Stimulated activated CD8-positive, alpha-beta memory T cell treated with anti-CD3 and anti-CD28 coated beads, Interleukin-4, amount 100 ng/mL, for 4 hours (primary cell): Measurements from ENCODE around the gene EPOP.

Source experiments
- DNase-seq, 2 donors: peaks; one replicate each; pipeline ENCODE4 v3.0.0-alpha.2; 2020; ENCODE audit warnings: low read depth in 2 of 2, low spot score in 1 of 2

EPOP gene

DNA sequence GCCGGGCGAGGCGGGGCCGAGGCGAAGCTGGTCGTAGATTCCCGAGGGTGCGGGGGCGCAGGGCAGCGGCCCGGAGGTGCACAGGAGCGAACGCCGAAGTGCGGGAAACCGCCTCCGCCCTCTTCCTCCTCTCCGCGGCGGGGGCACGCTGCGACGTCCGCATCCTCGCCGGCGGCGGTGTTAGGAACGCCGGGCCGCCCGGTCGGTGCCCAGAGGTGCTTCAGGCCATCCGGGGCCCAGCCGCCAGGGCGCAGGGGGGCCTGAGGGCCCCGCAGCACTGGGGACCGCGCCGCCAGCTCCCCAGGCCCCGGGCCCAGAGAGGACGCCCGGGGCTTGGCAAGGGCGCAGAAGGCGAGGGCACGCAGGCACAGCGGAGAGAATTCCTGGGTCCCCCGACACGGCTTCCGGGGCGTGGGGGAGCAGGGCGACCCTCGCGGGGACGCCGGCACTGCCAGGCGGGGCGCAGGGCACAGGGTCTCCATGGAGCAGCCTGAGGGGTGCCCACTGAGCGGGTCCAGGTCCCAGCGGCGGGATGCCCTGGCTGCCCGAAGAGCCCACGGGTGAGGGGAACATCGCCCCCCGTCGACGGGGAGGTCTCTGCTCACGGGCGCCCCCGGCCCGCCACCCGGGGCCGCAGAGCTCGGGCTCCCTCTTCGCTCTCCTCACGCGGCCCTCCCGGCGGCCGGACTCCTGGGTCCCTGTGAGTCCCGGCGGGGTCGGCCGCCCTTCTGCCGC, 576 bp downstream of the EPOP start:
- DNase-seq = no peak

DNA sequence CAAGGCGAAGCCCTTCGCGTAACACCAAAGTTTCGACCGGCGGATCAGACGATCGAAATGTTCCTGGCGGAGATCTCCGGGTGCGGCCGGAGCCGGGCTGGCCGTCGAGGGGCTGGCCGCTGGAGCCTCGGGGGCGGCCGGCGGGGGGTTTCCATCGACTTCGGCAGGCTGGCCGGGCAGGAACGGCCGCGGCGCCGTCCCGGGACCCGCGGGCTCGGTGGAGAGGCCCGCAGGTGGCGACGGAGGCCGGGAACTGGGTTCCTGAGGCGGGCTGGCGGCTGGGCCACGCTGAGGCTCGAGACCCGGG, 1.1 kb downstream of the EPOP start:
- no peak for DNase-seq

DNA sequence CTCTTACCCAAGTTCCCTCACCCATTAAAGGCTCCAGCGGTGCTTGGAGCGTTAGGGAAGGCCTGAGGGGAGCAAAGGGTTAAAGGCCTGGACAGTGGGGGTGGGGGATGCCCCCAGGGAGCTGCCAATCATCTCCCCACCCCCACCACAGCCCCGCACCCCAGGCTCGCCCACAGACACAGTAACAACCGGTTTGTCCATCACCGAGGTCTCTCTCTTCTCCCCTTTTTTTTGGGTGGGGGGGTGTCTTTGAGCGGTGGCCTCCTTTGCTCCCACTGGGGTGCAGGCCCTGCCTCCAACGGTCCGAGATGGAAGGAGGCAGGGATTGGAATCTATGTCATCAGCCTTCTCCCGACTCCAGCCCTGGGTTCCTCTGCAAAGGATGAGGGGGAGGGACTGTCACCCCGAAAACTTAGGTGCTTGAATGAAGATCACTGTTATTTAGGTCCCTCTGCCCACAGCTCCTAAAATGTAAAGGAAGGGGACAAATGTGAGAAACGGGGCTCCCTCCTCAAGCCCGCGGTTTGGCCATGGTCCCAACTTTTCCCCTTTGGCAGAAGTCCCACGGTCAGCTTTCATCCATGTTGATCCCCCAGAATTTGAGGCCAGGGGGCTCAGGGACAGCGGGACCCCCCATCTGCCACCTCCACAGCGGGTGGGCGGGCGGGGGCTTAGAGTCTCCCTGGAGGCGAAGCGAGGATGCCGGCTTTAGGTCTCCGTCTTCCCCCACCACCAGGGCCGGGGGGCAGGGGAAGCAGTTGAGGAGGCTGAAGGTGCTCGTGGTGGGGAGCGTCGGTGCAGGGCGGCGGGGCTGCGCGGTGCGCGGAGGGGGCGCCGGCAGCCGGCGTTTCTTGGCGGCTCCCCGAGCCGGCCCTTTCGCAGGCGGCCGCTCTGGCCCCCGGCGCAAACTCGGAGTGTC, 1.7 kb downstream of the EPOP start:
- DNase-seq = no peak

DNA sequence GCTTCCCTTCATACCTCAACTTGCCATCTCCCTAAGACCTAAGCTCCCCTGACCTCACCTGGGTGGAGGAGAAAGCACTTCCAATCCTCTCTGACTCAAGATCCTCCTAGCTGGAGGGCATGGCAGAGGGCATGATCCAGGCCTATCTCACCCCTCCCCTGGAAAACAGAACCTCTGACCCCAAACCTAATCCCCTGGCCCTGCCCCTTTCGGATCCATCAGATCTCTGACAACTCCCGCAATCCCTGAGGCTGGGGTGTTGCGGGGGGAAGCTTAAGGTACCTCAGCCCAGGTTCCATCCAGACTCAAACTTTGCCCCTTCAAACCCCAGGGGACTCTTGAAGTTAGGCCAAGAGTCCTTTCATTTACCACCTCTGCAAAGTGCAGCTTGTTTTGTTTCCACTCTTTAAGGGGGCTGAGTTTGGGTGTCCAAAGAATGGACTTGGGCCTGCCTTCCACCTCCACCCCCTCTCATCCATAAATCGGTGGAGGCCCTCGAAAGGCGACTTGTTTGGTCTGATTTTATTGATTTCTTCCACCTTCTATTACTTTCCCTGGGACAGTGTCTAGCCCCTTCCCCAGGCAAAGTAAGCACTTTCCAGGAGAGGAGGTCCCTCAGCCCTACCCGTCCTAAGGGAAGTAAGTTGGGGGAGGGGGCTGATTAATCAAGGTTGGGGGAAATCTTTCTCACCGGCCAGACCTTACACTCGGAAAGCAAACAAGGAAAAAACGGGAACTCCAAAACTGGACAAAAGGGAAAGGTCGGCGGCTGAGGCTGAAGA, 2.6 kb downstream of the EPOP start:
- DNase-seq = no peak

DNA sequence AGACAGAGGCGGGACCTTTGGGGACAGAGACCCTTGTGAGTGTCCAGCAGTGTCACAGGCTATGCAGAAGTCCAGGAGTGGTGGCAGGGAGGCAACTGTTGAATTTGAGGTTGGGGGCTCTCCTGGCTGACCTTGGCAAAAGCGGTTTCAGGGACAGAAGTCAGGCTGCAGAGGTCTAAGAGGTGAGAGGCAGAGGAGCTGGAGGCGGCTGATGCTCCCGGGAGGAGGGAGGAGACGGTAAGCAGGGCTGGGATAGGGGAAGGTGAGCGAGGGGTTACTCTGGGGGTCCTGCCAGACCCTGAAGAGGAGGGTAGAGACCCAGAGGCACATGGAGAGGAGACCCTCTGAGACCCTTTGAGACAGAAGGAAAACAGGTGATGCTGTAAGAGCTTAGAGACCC, 5.2 kb downstream of the EPOP start:
- DNase-seq = no peak

DNA sequence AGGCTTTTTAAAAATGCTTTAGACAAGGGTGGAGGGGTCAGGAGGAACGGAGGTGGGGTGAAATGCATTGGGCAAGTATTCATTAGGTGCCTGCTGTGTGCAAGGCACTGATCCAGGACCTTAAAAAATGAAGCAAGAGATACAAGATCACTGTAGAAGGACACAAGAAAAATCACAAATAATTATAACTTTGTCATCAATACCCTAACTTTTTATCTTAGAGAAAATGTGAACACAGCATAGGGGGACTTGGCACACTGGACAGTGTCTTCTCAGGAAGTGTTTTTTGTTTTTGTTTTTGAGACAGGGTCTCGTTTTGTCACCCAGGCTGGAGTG, 7.0 kb downstream of the EPOP start:
- DNase-seq = no peak

DNA sequence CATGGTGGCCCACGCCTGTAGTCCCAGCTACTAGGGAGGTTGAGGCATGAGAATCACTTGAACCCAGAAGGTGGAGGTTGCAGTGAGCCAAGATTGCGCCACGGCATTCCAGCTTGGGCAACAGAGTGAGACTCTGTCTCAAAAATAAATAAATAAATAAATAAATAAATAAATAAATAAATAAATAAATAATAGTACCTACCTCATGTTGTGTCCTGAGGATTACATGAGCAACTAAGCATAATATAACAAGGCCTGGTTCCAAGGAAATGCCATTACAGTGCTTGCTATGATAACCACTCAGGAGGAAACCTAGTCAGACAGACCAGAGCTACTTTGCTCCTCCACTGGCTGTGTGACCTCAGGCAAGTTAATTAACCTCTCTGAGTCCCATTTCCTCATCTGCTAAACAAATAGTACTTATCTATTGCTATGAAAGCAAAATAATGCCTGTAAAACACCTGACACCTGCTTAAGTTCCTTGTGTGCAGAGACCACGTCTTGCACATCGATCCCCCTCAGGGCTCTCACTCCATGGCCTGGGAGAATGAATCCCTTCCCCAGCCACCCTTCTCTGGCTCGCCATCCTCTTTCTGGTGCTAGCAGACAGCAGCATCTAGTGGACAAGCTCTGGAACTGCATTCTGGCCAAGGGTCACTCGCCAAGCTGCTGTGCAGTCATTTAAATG, 7.5 kb downstream of the EPOP start:
- DNase-seq = no peak

DNA sequence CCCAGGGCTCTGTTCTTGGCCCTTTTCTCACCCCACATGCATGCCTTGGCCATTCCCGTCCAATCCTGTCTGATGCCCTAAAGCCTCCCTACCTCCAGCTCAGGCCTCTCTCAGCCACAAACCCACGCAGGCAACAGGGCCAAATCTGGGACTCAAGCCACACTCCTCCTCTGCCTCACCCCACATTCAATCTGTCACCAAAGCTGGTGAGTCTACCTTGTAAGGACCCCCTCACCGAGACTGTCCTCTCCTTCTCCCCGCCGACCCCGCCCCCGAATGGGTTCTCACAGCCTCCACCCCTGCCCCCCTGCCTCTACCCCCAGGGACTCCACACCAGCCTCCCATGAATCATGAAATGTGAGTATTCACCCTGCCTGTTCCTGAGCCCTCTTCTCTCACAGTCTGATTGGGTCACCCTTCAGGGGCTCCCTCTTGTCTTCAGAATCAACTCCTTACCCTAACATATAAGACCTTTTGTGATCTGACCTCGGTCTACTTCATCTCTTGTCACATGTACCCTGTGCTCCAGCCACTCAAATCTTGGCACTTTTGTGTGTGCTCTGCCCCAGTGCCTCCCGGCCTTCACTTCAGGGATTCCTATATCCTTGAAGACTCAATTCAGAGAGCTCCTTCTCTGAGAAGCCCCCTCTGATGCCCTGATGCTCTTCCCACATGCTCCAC, 10.7 kb downstream of the EPOP start:
- DNase-seq = no peak

DNA sequence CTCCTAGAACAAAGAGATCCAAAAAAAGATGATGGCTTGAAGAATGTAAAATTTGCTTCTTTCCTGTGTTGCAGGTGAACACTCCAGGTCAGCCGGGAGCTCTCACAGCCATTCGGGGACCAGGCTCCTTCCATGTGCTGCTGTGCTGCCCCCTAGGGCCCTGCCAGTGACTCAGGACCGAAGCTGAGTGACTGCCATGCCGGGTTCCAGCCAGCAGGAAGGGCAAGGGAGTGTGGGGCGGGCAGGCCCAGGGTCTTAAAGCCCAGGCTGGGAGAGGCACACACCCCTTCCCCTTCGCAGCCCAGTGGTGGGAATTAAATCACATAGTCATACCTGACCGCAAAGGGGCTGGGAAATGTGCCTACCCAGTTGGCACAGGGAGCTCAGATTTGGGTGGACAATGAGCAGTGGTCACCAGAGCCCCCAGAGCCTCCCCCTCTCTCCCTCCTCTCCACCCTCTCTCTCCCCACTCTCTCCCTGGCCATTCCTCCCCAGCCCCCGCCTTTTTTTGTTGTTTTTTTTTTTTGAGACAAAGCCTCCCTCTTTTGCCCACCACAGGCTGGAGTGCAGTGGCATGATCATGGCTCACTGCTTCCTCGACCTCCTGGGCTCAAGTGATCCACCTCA, 11.5 kb downstream of the EPOP start:
- DNase-seq = no peak

DNA sequence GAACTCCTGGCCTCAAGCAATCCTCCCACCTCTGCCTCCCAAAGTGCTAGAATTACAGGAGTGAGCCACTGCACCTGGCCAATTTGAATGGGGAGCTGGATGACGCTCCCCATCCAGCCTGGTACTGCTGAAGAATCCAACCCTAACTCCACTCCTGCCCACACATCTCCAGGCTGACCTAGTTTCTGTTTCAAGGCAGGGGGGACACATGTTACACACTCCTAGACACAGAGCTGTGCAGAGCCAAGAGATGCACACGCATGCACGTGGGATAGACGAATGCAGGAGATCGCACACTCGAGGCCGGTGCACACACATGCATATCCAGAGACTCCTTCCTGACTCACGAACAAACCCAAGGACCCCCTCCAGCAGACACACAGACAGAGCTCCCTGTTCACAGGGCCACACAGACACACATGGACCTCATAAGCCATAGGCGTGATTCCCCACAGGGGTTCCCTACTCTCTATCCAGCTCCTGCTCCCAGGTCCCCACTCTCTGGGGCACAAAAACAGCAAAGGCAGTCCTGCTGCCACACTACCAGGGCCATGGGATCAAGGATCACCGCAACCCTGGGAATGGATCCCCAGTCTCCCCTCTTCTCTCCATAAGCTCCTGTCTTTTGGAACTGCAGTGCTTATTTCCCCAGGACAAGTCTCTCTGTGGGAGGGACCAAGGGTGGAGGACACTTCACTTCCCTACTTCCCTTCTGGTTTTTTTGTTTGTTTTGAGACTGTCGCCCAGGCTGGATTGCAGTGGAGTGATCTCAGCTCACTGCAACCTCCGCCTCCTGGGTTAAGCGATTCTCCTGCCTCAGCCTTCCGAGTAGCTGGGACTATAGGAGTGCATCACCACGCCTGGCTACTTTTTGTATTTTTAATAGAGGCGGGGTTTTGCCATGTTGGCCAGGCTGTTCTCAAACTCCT, 14.4 kb downstream of the EPOP start:
- no peak for DNase-seq

DNA sequence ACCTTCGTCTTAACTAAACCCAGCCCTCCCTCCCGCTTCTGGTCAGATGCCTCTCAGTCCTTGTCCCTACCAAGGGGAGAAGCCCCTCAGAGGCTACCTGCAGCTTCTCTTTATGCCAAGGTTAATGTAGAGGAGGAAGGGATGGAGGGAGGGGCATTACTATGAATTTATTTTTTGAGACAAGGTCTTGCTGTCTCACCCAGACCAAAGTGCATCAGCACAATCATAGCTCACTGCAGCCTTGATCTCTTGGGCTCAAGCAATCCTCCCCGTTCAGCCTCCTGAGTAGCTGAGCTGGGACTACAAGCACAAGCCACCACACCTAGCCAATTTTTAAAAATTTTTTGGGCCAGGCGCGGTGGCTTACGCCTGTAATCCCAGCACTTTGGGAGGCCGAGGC, 15.3 kb downstream of the EPOP start:
- DNase-seq = no peak

DNA sequence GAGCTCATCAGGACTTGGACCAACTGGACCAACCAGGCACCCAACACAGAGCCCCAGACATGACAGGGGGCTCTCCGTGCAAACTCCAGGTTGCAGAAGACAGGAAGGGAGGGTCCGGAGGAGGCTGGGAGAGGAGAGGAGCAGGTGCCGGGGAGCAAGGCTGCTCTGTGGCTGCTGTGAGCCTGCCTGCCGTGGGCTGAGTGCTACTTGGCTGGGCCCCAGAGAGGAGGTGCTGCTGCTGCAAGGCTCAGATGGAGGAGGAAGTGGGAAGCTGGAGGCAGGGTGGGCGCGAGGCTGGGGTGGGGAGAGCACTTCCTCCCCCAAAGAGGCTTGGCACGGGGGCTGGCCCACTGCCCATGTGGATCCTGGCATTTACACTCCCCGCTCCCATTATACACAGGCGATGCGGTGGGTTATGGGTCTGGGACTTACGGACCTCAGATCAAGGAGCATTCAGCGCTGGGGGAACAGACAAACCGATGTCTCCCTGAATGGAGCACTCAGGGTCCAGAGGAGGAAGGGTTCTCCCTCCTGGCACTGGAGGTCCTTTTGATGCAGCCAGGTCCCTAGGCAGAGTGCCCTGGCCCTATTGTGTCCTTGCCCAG, 15.9 kb downstream of the EPOP start:
- no peak for DNase-seq

DNA sequence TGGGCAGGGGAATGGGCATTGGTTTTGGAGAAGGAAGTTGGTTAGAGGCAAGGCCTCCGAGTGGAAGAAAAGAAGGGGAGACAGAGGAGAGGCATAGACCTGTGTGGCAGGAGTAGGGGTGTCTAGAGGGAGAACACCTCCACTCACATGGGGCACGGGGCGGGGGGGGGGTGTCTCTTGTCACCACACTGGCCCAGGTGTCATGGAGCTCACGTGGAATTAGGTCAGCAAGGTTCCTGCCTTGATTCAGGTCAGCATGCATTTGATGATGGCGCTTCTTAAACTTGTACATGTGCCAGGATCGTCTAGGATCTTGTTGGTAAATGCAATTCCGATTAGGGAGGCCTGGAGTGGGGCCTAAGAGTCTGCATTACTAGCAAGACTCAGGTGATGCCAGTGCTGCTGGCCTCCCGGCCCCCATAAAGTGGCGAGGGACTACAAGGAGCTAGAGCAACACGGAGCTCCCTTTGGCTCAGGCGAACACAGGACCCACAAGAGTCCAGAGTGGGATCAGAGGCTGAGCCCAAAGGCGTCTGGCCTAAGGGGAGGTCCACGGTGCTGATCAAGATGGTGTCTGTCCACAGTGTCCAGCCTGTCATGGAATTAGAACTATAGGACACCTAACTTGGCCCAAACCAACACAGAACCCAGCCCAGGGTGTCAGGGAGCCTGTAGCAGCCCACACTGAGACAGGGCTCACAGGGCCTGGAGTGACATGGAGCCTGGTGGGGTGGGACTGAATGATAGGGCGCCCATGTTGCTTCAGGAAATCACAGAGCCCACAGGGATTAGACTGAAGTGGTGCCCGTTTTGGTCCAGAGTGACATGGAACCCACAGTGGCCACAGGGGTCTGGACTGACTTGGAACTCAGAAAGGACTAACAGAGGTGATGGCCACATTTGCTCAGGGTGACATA, 16.7 kb downstream of the EPOP start:
- DNase-seq = no peak

DNA sequence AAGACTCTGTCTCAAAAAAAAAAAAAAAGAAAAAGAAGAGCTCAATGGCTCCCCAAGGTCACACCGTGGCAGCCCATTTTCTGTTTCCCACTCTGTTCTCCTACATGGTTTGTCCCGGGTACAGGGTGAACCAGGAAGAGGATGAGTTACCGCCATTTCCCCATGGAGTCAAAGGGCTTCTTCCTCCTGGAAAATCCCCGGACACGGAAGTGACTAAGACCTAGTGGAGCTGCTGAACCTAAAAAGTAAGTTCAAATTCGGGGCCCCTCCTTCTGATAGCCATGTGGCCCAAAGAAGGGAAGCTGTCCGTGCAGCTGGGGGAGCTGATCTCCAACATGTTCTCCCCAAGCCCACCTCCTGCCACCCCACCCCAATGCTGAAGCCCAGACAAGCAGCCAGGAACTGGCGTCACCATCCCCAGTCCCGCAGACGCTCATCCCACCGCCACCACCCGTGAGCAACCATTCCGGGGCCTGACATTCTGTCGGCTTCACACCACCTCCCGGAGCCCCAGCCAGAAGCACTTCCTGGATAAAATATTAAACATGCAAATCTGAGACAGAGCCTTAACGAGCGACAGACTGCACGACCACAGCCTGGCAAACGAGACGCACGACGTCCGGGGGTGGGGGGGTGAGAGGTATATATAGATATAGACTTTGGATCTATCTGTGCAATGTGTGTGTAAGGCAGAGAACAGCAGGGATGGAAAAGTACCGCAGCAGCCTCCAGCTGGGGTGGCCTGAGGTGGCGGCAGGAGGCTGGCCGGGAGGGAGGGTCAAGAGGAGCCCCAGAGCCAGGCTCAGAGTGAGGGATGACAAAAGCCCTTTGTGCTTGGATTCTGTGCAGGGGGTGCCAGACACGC, 17.6 kb downstream of the EPOP start:
- DNase-seq = no peak

DNA sequence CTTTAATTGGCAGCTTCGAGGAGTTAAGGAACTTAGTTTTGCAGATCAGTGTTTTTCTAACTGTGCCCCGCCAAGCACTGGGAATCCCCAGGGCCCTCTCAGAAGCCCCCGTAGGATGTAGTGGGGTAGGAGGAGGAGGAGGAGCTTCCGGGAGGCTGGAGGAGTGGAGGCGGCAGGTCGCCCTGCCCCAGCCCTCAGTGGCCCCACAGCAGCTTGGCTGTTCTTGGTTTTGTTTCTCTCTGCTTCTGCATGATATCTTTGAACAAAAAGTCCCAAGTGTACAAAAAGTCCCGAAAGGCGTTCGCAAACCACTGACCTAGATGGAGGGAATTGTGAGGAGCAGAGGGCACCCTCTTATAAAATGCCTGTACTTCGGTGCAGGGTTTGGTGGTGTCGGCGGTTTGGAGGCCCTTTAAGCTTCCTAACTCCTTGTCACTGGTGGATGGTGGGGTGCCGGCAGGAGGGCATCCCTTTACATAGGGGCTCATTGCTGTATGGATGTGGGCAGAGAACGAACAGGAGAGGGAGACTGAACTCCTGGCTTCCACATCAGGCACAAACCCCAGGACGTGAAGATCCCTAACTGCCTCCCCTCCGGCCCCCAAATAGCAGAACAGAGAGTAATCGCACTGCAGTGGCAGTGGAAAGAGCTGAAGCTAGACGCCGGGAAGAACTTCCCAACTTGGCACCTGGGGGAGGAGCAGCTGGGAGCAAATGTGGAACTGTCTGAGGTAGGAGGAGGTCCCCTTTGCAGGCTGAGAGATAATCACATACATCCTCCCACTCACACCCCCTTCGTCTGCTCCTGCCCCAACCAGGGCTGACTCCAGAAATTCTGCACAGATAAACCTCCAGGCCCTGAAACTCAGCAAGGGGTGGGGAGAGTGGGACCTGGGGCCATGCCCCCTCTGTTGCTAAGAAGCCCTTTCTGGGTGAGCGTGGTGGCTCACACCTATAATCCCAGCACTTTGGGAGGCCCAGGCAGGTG, 20.1 kb downstream of the EPOP start:
- no peak for DNase-seq

DNA sequence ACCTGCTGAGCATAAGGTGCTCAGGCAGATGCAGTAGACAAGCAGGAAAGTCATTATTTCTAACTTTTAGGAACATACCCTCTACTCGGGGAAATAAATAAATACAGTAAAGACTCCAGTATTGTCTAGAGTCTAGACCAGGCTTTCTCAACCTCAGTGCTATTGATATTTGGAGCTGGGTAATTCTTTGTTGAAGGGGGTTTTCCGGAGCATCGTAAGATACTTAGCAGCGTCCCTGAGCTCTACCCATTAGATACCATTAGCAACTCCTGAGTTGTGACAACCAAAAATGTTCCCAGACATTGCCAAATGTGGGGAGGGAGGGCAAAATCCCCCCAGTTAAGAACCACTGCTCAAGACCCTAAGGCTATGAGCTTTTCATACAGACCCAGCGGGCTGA, 21.1 kb downstream of the EPOP start:
- no peak for DNase-seq
